ENCODE data around the gene PHAF1. TPM values are rescaled to one million over a fixed set of nuclear protein-coding genes. Genes with fewer than 3 reads are reported as not detected.

PHAF1 gene
- total and polyA plus RNA-seq, 2 of the 13 experiments (the other 11 are each of a cell fraction or from before 2014, with no cell fraction given): 48.3 to 174 TPM

DNA sequence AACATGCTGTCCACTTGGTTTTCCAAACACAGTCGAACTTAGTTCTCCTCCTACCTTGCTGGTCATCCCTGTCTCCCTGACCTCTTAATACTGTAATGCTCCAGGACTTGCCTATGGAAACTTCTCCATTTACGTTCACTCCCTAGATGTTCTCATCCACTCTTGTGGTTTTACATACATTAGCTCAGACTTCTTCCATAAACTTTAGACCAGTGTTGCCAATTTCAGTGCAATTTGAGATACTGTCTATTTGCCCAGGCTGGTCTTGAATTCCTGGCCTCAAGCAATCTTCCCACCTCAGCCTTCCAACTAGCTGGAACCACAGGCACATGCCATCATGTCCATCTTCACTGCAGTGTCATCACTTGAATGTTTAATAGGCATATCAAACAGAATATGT lies 72.5 kb downstream of the PHAF1 start:
- H3K9me3 ChIP-seq (ENCODE audit: low read length): no peaks in the 10 kb centered on the region
- peaks cover 0 to under 1% of the 10 kb centered on the region in 2 experiments; a peak in 2 of 5 replicates for H3K27me3 ChIP-seq (ENCODE audit: control insufficient read depth in 1 of 2, insufficient read depth in 2 of 2, low read length in 2 of 2)
- H4K20me1 ChIP-seq (ENCODE audit: insufficient read depth, low read length): no peaks in the 10 kb centered on the region; the same call in 1 of the 2 replicates
- TF ChIP-seq ZNF337 (CRISPR knock-in tag; IDR thresholded peaks at IDR 0.05; ENCODE audit: borderline replicate concordance, low read depth) (no peak), PHF20 (CRISPR knock-in tag; IDR thresholded peaks at IDR 0.05) (no peak), BORCS8-MEF2B (CRISPR knock-in tag; IDR thresholded peaks at IDR 0.05) (no peak), NAIF1 (CRISPR knock-in tag; IDR thresholded peaks at IDR 0.05; ENCODE audit: borderline replicate concordance) (no peak)
- peaks cover 60% of the 10 kb centered on the region for H3K4me1 ChIP-seq (ENCODE audit: insufficient read depth, low read length)
- FAIRE-seq: peak; percentile 66
- no peaks in the 10 kb centered on the region for H3K36me3 ChIP-seq (replicated peaks in 1 of 2; ENCODE audit: control insufficient read depth in 1 of 2, insufficient read depth in 2 of 2, low read length in 2 of 2)
- intact Hi-C loops (cut with micrococcal nuclease; ENCODE audit: unreplicated experiment) (no loop called here), in situ Hi-C loops (cut with HindIII; ENCODE audit: extremely low pct_ligation_motif_present, low pct_unique_long_range_greater_than_20kb) (no loop called here)
- no peak overlapping the region for H3K4me3 ChIP-seq (replicated peaks in 1 of 3; ENCODE audit: insufficient read depth in 1 of 3, low read depth in 2 of 3, low read length in 3 of 3)
- CTCF ChIA-PET (ENCODE audit: low intra/inter-chr PET ratio, low total read pairs): no interaction called here
- no peak overlapping the region for H3K9ac ChIP-seq (ENCODE audit: insufficient read depth, low read depth, low read length)
- WGBS (ENCODE audit: low lambda C conversion rate): 88% methylated on average over 2 of the region's 2 CpGs
- no peak for DNase-seq (ENCODE audit: low spot score)
- BruUV-seq (replicated peaks): no TSS peak
- POLR2A ChIA-PET: interaction anchor here (2.0 kb wide), 1 partner anchor 12 kb away, joined by 6 read pairs; the partner anchor contains the start of gene NOL3
- no peak overlapping the region for H3K27ac ChIP-seq (ENCODE audit: extremely low read length, insufficient read depth, low read length)
- ATAC-seq: no peak
- H3K79me2 ChIP-seq (ENCODE audit: insufficient read depth, low read length): no peaks in the 10 kb centered on the region
- peak overlapping the region; percentile 96; the same call in 1 of the 2 replicates for H3K4me2 ChIP-seq (ENCODE audit: low read depth, low read length)
- no peak overlapping the region for H2AFZ ChIP-seq (ENCODE audit: low read length)

DNA sequence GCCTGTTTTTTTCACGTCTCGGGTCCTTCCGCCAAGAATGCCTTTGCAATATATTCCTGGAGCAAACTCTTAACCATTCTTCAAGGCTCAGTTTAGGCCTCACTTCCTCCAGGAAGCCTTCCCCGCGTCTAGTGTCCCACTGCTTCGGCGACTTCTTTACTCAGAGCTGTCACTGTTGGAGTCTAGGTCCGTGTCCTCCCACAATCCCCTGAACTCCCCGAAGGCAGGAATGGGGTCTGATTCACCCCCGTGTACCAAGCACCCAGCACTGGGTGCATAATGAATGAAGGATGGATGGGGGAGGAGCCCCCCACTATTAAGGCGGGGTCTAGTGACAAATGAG lies 73.5 kb downstream of the PHAF1 start:
- Histone ChIP-seq H2AFZ (ENCODE audit: low read length) (no peak overlapping the region), H3K9me3 (ENCODE audit: low read length) (no peaks in the 10 kb centered on the region), H3K79me2 (ENCODE audit: insufficient read depth, low read length) (no peaks in the 10 kb centered on the region), H3K4me3 (replicated peaks in 1 of 3; ENCODE audit: insufficient read depth in 1 of 3, low read depth in 2 of 3, low read length in 3 of 3) (peak overlapping the region; percentile 72 to 98 (median 82)), H3K36me3 (replicated peaks in 1 of 2; ENCODE audit: control insufficient read depth in 1 of 2, insufficient read depth in 2 of 2, low read length in 2 of 2) (no peaks in the 10 kb centered on the region), H3K27ac (ENCODE audit: extremely low read length, insufficient read depth, low read length) (peak overlapping the region; percentile 82), H3K4me2 (ENCODE audit: low read depth, low read length) (peak overlapping the region; percentile 96), H3K9ac (ENCODE audit: insufficient read depth, low read depth, low read length) (peak overlapping the region; percentile 93), H4K20me1 (ENCODE audit: insufficient read depth, low read length) (no peaks in the 10 kb centered on the region; the same call in 1 of the 2 replicates), H3K4me1 (ENCODE audit: insufficient read depth, low read length) (peaks cover 54% of the 10 kb centered on the region), H3K27me3 (ENCODE audit: control insufficient read depth in 1 of 2, insufficient read depth in 2 of 2, low read length in 2 of 2) (peaks cover 1 to 3% of the 10 kb centered on the region in 2 experiments; a peak in 2 of 5 replicates)
- intact Hi-C loops (cut with micrococcal nuclease; ENCODE audit: unreplicated experiment) (loop anchor here (1.0 kb wide), 1 partner anchor 13 kb away; the partner anchor contains the start of gene NOL3), in situ Hi-C loops (cut with HindIII; ENCODE audit: extremely low pct_ligation_motif_present, low pct_unique_long_range_greater_than_20kb) (no loop called here)
- POLR2A ChIA-PET: interaction anchor here (1.6 to 2.8 kb wide), 3 partner anchors 10 to 23 kb away, joined by 4 to 18 read pairs (median 5); partner anchors contain the start of genes FBXL8 and NOL3
- TSS peak; percentile 63 for BruUV-seq (replicated peaks)
- DNase-seq (ENCODE audit: low spot score) (no peak), ATAC-seq (no peak), FAIRE-seq (no peak)
- CTCF ChIA-PET (ENCODE audit: low intra/inter-chr PET ratio, low total read pairs): interaction anchor here (0.6 to 2.7 kb wide), 4 partner anchors 12 to 206 kb away, joined by 3 to 28 read pairs (median 3); no protein-coding TSS in a partner anchor
- WGBS (ENCODE audit: low lambda C conversion rate): 9% methylated on average over 11 of the region's 11 CpGs
- TF ChIP-seq HNF4G (IDR thresholded peaks at IDR 0.05; ENCODE audit: borderline replicate concordance, low read depth, low read length) (no peak), HNF4G (CRISPR knock-in tag; IDR thresholded peaks at IDR 0.05; ENCODE audit: borderline replicate concordance, low read depth) (0 out of 2 replicates have a peak, but pooled peaks have one; percentile 14), ZNF501 (CRISPR knock-in tag; IDR thresholded peaks at IDR 0.05) (peak; percentile 90; the same call in 1 of the 2 replicates), ZMAT3 (CRISPR knock-in tag; conservative IDR thresholded peaks at IDR 0.05) (0 out of 2 replicates have a peak, but pooled peaks have one; percentile 25), ZNF496 (CRISPR knock-in tag; IDR thresholded peaks at IDR 0.05; ENCODE audit: insufficient replicate concordance) (no peak), SMAD9 (CRISPR knock-in tag; IDR thresholded peaks at IDR 0.05) (no peak), ARHGAP35 (CRISPR knock-in tag; IDR thresholded peaks at IDR 0.05; ENCODE audit: borderline replicate concordance) (no peak), ARNT2 (CRISPR knock-in tag; IDR thresholded peaks at IDR 0.05; ENCODE audit: low read depth) (0 out of 2 replicates have a peak, but pooled peaks have one; percentile 6), ZNF572 (CRISPR knock-in tag; IDR thresholded peaks at IDR 0.05) (peak; percentile 89; the same call in 1 of the 2 replicates), GATA4 (IDR thresholded peaks at IDR 0.05; ENCODE audit: borderline replicate concordance, low read depth) (0 out of 2 replicates have a peak, but pooled peaks have one; percentile 1), MEF2D (CRISPR knock-in tag; IDR thresholded peaks at IDR 0.05) (peak; percentile 55; the same call in 1 of the 2 replicates), IRF2 (CRISPR knock-in tag; IDR thresholded peaks at IDR 0.05) (0 out of 2 replicates have a peak, but pooled peaks have one; percentile 7)
- TF ChIP-seq, protein P1, sequence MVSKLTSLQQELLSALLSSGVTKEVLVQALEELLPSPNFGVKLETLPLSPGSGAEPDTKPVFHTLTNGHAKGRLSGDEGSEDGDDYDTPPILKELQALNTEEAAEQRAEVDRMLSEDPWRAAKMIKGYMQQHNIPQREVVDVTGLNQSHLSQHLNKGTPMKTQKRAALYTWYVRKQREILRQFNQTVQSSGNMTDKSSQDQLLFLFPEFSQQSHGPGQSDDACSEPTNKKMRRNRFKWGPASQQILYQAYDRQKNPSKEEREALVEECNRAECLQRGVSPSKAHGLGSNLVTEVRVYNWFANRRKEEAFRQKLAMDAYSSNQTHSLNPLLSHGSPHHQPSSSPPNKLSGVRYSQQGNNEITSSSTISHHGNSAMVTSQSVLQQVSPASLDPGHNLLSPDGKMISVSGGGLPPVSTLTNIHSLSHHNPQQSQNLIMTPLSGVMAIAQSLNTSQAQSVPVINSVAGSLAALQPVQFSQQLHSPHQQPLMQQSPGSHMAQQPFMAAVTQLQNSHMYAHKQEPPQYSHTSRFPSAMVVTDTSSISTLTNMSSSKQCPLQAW (CRISPR knock-in tag; IDR thresholded peaks at IDR 0.05): peak; percentile 66; the same call in 1 of the 2 replicates

Data from HepG2 (cell line).